Measurements from ENCODE around the gene SDHAF4. TPM values are rescaled to one million over a fixed set of nuclear protein-coding genes. Genes with fewer than 3 reads are reported as not detected.

The SDHAF4 gene
- total RNA-seq, 1 experiment from 2014 or later = 13.1 TPM

DNA sequence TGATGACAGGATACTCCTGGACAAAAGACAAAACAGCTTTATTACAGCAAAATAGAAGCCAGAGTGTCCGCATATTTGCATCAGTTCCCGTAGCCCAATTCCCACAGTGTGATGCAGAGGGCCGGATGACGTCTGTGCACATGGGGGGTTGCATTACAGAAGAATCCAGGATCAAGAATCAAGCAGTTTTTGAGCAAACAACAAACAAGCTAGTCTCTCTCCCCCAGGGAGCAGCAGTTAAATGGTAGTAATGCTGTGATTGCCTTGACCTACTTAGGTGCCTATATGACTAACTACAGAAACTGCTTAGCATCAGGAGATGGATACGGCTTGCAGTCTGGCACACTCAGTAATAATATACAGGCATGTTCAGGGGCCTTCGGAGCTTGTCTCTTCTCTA, 3.2 kb upstream of the SDHAF4 start:
- H3K27ac Mint-ChIP-seq (ENCODE audit: low read depth, unreplicated experiment) = no peak overlapping the region
- ChIA-PET POLR2A (interaction anchor here (0.7 kb wide), 1 partner anchor 15 kb away, joined by 3 read pairs; no protein-coding TSS in a partner anchor), CTCF (interaction anchor here (0.7 kb wide), 1 partner anchor 14 kb away, joined by 3 read pairs; no protein-coding TSS in a partner anchor)

DNA sequence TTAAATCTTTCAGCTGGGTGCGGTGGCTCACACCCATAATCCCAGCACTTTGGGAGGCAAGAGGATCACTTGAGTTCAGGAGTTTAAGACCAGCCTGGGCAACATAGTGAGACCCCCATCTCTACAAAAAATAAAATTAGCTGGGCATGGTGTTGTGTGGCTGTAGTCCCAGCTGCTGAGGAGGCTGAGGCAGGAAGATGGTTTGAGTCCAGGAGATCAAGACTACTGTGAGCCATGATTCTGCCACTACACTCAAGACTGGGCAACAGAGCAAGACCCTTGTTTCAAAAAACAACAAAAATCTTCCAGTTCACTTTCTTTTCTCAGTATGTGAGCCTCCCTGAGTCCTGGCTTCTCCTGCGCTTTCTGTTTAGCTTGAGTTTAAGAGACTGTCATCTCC, 7.9 kb downstream of the SDHAF4 start:
- Mint-ChIP-seq H3K27me3 (ENCODE audit: insufficient read depth, unreplicated experiment) (no peaks in the 10 kb centered on the region), H3K9me3 (ENCODE audit: unreplicated experiment) (no peaks in the 10 kb centered on the region), H3K27ac (ENCODE audit: low read depth, unreplicated experiment) (no peak overlapping the region), H3K4me1 (ENCODE audit: insufficient read depth, unreplicated experiment) (peaks cover 6% of the 10 kb centered on the region), H3K36me3 (ENCODE audit: insufficient read depth, unreplicated experiment) (peaks cover 11% of the 10 kb centered on the region), H3K4me3 (ENCODE audit: unreplicated experiment) (no peak overlapping the region)
- intact Hi-C loops (cut with micrococcal nuclease) = no loop called here
- no TSS peak for BruUV-seq (replicated peaks)
- DNase-seq (ENCODE audit: unreplicated experiment) = no peak
- ChIA-PET POLR2A (interaction anchor here (0.6 kb wide), 1 partner anchor 27 kb away, joined by 3 read pairs; no protein-coding TSS in a partner anchor), CTCF (interaction anchor here (0.6 to 1.9 kb wide), 8 partner anchors 9 to 113 kb away, joined by 3 to 6 read pairs (median 4); no protein-coding TSS in a partner anchor)
- TF ChIP-seq, protein P1, sequence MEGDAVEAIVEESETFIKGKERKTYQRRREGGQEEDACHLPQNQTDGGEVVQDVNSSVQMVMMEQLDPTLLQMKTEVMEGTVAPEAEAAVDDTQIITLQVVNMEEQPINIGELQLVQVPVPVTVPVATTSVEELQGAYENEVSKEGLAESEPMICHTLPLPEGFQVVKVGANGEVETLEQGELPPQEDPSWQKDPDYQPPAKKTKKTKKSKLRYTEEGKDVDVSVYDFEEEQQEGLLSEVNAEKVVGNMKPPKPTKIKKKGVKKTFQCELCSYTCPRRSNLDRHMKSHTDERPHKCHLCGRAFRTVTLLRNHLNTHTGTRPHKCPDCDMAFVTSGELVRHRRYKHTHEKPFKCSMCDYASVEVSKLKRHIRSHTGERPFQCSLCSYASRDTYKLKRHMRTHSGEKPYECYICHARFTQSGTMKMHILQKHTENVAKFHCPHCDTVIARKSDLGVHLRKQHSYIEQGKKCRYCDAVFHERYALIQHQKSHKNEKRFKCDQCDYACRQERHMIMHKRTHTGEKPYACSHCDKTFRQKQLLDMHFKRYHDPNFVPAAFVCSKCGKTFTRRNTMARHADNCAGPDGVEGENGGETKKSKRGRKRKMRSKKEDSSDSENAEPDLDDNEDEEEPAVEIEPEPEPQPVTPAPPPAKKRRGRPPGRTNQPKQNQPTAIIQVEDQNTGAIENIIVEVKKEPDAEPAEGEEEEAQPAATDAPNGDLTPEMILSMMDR (IDR thresholded peaks at IDR 0.05; ENCODE audit: unreplicated experiment) = no peak

More for the DNA sequence above, 3.2 kb upstream of the SDHAF4 start:
- Mint-ChIP-seq H3K27me3 (ENCODE audit: insufficient read depth, unreplicated experiment) (no peaks in the 10 kb centered on the region), H3K4me3 (ENCODE audit: unreplicated experiment) (no peak overlapping the region), H3K9me3 (ENCODE audit: unreplicated experiment) (no peaks in the 10 kb centered on the region), H3K4me1 (ENCODE audit: insufficient read depth, unreplicated experiment) (peaks cover 5% of the 10 kb centered on the region), H3K36me3 (ENCODE audit: insufficient read depth, unreplicated experiment) (peaks cover 7% of the 10 kb centered on the region)
- TF ChIP-seq, protein P1 (IDR thresholded peaks at IDR 0.05; ENCODE audit: unreplicated experiment) = no peak
- no peak for DNase-seq (ENCODE audit: unreplicated experiment)
- intact Hi-C loops (cut with micrococcal nuclease) = no loop called here
- no TSS peak for BruUV-seq (replicated peaks)

DNA sequence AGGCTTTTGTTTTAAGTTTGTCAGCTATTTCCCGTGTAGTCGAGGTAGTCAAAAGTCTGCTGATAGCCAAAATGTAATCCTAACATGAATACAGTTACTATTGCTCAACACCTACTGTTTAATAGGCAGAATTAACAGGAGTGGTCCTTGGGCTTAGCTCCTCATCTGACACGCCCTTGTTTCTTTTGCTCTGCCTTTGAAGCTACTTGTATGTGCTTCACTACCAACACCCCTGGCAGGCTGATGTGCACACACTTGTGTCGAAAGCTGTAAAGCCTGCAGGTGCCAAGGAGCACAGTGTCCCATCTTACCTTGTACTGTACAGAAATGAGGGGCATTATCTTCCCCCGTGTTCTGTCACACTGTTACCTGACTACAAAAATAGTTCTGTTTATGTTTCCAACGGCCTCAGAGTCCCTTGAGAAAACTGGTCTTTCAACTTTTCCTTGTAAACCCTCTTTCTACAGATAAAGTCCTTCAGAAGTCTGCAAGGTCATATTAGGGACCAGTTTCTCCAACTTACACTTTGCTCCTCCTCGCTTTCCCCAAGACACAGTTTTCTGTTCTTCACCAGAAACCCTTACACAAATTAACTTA, 9.3 kb downstream of the SDHAF4 start:
- H3K9me3 Mint-ChIP-seq (ENCODE audit: unreplicated experiment) = no peaks in the 10 kb centered on the region
- peaks cover 14% of the 10 kb centered on the region for H3K36me3 Mint-ChIP-seq (ENCODE audit: insufficient read depth, unreplicated experiment)
- CTCF ChIA-PET = interaction anchor here (0.5 to 1.1 kb wide), 3 partner anchors 10 to 376 kb away, joined by 3 to 4 read pairs (median 3); no protein-coding TSS in a partner anchor
- POLR2A ChIA-PET = no interaction called here
- BruUV-seq (replicated peaks) = no TSS peak
- H3K27ac Mint-ChIP-seq (ENCODE audit: low read depth, unreplicated experiment) = no peak overlapping the region
- H3K27me3 Mint-ChIP-seq (ENCODE audit: insufficient read depth, unreplicated experiment) = no peaks in the 10 kb centered on the region
- TF ChIP-seq, protein P1 (IDR thresholded peaks at IDR 0.05; ENCODE audit: unreplicated experiment) = no peak
- DNase-seq (ENCODE audit: unreplicated experiment) = no peak
- intact Hi-C loops (cut with micrococcal nuclease) = no loop called here
- peaks cover 6% of the 10 kb centered on the region for H3K4me1 Mint-ChIP-seq (ENCODE audit: insufficient read depth, unreplicated experiment)
- H3K4me3 Mint-ChIP-seq (ENCODE audit: unreplicated experiment) = no peak overlapping the region

DNA sequence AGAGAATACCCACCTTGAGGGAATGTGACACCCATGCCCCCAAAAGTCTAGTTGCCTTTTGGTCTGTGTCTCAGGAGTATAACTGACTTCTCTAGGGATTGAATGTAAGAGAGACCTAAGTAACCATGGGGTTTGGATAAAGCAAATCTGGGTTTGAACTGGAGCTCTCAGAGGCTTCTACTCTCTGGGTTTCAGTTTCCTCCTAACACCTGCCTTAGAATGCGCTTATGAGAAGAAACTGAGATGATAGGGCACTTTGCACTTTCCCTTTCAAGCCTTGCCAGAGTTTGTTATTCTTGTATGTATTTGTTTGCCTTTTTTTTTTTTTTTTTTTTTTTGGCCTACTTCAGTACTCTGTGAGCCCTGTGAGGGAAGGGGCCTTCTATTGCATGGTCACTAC, 19.4 kb downstream of the SDHAF4 start:
- CTCF ChIA-PET = interaction anchor here (0.6 to 0.9 kb wide), 2 partner anchors 12 to 121 kb away, joined by 4 to 6 read pairs; no protein-coding TSS in a partner anchor

More for the DNA sequence above, 19.4 kb downstream of the SDHAF4 start:
- TF ChIP-seq, protein P1 (IDR thresholded peaks at IDR 0.05; ENCODE audit: unreplicated experiment) = no peak
- BruUV-seq (replicated peaks) = no TSS peak
- H3K4me3 Mint-ChIP-seq (ENCODE audit: unreplicated experiment) = no peak overlapping the region
- no peaks in the 10 kb centered on the region for H3K4me1 Mint-ChIP-seq (ENCODE audit: insufficient read depth, unreplicated experiment)
- POLR2A ChIA-PET = interaction anchor here (0.7 to 1.2 kb wide), 2 partner anchors 35 to 173 kb away, joined by 3 read pairs; no protein-coding TSS in a partner anchor
- intact Hi-C loops (cut with micrococcal nuclease) = no loop called here
- H3K27ac Mint-ChIP-seq (ENCODE audit: low read depth, unreplicated experiment) = no peak overlapping the region
- no peak for DNase-seq (ENCODE audit: unreplicated experiment)
- H3K27me3 Mint-ChIP-seq (ENCODE audit: insufficient read depth, unreplicated experiment) = no peaks in the 10 kb centered on the region
- no peaks in the 10 kb centered on the region for H3K9me3 Mint-ChIP-seq (ENCODE audit: unreplicated experiment)
- peaks cover 38% of the 10 kb centered on the region for H3K36me3 Mint-ChIP-seq (ENCODE audit: insufficient read depth, unreplicated experiment)
